ENCODE data around the gene ART1.

GRCh38 chr11:3700410-3700809 is 55.5 kb downstream of the ART1 start:
- TF ChIP-seq CTCF (IDR thresholded peaks at IDR 0.05) (no peak), ZFX (IDR thresholded peaks at IDR 0.05; ENCODE audit: borderline replicate concordance) (no peak)
